Measurements from ENCODE around the gene NRN1. TPM values are rescaled to one million over a fixed set of nuclear protein-coding genes. Genes with fewer than 3 reads are reported as not detected.

NRN1 gene
- total RNA-seq, 4 donors from 2014 or later, result 5.6 to 22.7 (median 15.1) TPM

DNA sequence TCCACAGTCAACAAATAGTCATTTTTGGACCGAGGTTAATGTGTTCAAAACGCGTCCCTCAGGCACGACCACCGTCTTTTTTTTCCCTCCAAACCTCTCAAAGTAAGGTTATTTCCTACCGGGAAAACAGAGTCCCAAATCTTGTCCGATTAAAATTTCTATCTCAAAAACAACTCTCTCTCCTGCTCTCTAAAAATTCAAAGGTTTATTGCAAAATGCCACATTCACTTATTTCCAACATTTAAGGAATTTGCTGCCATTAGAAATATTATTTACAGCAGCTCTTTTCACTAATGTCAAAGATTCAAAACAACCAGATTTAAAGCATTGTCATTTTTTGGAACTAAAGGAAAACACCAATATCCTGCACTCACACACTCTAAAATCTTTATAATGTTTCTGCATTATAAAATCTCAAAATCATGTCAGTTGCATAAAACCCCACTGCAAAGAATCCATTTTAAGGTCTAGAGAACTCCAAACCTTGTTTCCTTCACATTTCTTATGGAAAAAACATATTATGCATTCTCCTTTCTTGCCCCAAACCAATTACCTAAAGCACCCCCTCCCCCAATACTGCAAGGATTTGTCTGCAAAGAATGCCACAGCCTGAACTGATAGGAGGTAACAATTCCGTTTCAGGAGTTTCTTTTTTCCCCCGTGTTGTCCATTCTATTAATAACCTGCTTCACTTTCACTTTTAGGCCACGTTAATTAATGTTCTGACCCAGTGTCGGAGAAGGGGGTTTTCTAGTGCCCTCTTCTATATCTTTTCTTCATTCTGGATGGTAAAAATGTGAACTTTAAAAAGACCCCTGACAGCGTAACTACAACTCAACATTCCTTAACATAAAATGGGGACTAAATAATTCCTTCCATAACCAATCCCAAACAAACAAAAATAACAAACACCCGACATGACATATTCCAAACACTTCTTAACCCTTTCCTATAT, 1.4 kb downstream of the NRN1 start:
- peaks cover 0 to 6% (median 0%) of the 10 kb centered on the region in 3 donors for H3K9me3 ChIP-seq
- WGBS, 2 donors (ENCODE audit: low coverage in 1 of 2), result 7 to 10% methylated on average over 13 of the region's 13 CpGs
- no peaks in the 10 kb centered on the region for H3K36me3 ChIP-seq
- H3K27ac ChIP-seq, result peak overlapping the region in 2 of 4 donors; percentile 75 to 79
- ATAC-seq, result no peak
- peak overlapping the region; percentile 29 to 54 for H3K4me3 ChIP-seq
- H3K27me3 ChIP-seq, result peaks cover 100% of the 10 kb centered on the region
- peaks cover 0 to 70% (median 33%) of the 10 kb centered on the region in 3 donors for H3K4me1 ChIP-seq
- TF ChIP-seq EP300 (IDR thresholded peaks at IDR 0.05) (no peak), POLR2A (IDR thresholded peaks at IDR 0.05) (no peak)
- TF ChIP-seq, protein P1, sequence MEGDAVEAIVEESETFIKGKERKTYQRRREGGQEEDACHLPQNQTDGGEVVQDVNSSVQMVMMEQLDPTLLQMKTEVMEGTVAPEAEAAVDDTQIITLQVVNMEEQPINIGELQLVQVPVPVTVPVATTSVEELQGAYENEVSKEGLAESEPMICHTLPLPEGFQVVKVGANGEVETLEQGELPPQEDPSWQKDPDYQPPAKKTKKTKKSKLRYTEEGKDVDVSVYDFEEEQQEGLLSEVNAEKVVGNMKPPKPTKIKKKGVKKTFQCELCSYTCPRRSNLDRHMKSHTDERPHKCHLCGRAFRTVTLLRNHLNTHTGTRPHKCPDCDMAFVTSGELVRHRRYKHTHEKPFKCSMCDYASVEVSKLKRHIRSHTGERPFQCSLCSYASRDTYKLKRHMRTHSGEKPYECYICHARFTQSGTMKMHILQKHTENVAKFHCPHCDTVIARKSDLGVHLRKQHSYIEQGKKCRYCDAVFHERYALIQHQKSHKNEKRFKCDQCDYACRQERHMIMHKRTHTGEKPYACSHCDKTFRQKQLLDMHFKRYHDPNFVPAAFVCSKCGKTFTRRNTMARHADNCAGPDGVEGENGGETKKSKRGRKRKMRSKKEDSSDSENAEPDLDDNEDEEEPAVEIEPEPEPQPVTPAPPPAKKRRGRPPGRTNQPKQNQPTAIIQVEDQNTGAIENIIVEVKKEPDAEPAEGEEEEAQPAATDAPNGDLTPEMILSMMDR (IDR thresholded peaks at IDR 0.05), result no peak

DNA sequence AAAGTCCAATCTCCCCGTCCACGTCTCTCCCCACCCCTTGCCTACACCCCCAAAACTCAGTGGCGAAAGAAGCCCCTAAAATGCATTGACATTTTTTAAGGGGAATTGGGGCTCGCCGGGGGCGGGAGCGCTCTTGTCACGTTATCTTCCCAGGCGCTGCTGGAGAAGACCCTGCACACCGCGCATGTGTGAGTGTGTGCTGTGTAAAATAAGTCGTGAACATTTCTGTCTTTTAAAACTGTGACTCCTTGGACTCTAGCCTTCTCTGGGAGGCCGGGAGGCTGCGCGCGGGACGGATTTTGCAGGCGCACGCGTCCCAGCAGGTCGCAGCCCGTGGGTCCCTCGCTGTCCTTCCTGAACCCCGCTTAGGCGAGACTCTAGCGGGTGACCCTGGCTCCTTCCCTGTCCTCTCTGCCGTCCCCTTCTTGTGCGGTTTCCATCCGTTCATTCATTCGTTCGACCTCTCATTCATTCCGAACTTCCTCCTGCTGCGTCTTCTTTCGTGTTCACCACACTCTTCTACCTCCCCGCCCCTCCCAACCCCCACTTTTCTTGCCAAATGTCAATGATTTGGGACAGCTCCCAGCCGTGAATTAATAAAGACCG, 2.2 kb downstream of the NRN1 start:
- TF ChIP-seq, protein P1 (IDR thresholded peaks at IDR 0.05), result no peak
- TF ChIP-seq EP300 (IDR thresholded peaks at IDR 0.05), result no peak
- no peak for TF ChIP-seq POLR2AphosphoS5 (IDR thresholded peaks at IDR 0.05)
- H3K36me3 ChIP-seq, result no peaks in the 10 kb centered on the region
- 8 to 12% methylated on average over 16 to 27 of the region's 37 CpGs for WGBS, 2 donors (ENCODE audit: low coverage in 1 of 2)
- peaks cover 0 to 74% (median 33%) of the 10 kb centered on the region in 3 donors for H3K4me1 ChIP-seq
- peak overlapping the region in 1 of 2 donors; percentile 54 for H3K4me3 ChIP-seq
- peak overlapping the region in 3 of 4 donors; percentile 59 to 66 (median 63) for H3K27ac ChIP-seq
- H3K27me3 ChIP-seq, result peaks cover 100% of the 10 kb centered on the region
- peaks cover 0 to 12% (median 0%) of the 10 kb centered on the region in 3 donors for H3K9me3 ChIP-seq
- ATAC-seq, result no peak

DNA sequence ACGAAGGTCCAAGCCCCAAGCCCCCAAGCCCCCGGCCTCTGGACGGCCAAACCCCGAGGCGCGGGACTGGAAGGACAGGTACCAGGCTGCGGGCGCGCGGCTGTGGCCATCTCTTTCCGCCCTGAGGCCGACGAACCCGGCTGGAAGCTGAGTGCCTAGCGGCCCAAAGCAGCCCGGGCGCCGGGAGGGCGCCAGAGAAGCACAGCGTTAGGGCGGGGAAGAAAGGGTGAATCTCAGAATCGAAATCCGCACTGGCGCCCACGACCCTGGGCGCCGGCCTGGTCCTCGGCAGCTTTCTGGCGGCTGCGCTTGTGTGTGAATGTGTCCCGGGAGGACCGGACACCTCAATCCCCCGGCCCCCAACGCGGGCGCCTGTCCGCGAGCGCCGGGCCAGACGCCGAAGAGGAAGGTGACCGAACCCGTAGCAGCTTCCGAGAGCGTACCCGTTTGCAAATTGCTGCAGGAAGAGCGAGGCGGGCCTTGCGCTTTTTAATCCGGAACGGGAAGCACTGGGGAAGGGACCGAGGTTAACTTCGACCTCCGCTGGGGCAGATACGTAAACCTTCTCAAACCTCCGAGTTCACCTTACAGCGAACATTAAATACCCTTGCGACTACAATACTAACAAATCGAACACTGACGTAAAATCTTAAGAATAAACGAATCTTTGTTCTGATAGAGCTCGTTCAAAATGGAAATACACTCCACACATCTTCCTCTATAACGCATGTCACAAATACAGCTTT, 2.9 kb downstream of the NRN1 start:
- H3K4me3 ChIP-seq, result peak overlapping the region; percentile 21 to 54
- H3K27ac ChIP-seq, result peak overlapping the region in 3 of 4 donors; percentile 59 to 66 (median 63)
- H3K36me3 ChIP-seq, result no peaks in the 10 kb centered on the region
- H3K9me3 ChIP-seq, result peaks cover 0 to 17% (median 0%) of the 10 kb centered on the region in 3 donors
- H3K4me1 ChIP-seq, result peaks cover 0 to 74% (median 36%) of the 10 kb centered on the region in 3 donors
- WGBS, 2 donors (ENCODE audit: low coverage in 1 of 2), result 8% methylated on average over 24 of the region's 64 CpGs; no CpG with 5 or more reads in 1 of the 2 donors
- peaks cover 100% of the 10 kb centered on the region for H3K27me3 ChIP-seq
- no peak for ATAC-seq
- TF ChIP-seq POLR2AphosphoS5 (IDR thresholded peaks at IDR 0.05) (peak; percentile 23), EP300 (IDR thresholded peaks at IDR 0.05) (no peak), POLR2A (IDR thresholded peaks at IDR 0.05) (no peak)
- TF ChIP-seq, protein P1 (IDR thresholded peaks at IDR 0.05), result no peak

DNA sequence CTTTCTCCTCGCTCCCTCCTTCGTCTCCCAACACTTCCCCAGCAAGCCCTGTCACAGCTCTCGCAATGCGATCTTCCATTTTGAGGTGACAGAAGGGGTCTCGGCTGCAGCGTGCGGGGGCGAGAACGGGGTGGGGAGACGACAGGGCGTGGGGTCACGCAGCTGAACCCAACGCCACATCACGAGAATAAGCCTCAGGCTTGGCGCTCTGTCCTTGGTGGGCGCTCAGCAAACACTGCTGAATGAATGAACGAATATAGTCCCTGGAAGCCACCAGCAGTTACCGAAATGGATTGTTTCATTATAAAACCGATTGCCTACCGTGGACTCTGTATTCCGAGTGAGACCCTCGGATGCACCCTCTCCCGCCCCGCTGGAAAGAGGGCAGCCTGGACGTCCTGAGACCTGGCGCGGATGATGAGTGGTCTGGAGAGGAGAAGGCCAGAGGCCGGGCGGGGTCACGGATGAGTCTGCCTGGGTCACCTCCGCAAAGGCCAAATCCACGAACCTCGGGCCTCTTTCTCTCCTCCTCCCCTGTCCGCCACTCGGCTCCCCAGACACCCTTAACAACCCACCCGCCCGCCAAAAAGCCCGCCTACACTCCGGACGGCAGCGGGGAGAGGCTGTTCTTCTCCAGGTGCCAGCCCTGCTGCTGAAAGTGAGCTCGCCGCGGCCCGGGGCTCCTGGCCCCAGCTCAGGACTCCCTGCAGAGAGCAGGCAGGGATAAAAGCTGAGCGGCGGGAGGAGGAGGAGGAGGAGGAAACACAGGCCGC, 3.7 kb downstream of the NRN1 start:
- ATAC-seq, result no peak
- TF ChIP-seq, protein P1 (IDR thresholded peaks at IDR 0.05), result no peak
- TF ChIP-seq POLR2A (IDR thresholded peaks at IDR 0.05) (no peak), EP300 (IDR thresholded peaks at IDR 0.05) (no peak), POLR2AphosphoS5 (IDR thresholded peaks at IDR 0.05) (no peak)
- Histone ChIP-seq H3K9me3 (peaks cover 0 to 17% (median 0%) of the 10 kb centered on the region in 3 donors), H3K36me3 (no peaks in the 10 kb centered on the region), H3K4me1 (peaks cover 0 to 74% (median 29%) of the 10 kb centered on the region in 3 donors), H3K4me3 (peak overlapping the region; percentile 21 to 54), H3K27ac (peak overlapping the region in 3 of 4 donors; percentile 59 to 66 (median 63)), H3K27me3 (peaks cover 100% of the 10 kb centered on the region)
- 7% methylated on average over 15 of the region's 48 CpGs; no CpG with 5 or more reads in 1 of the 2 donors for WGBS, 2 donors (ENCODE audit: low coverage in 1 of 2)
